Retinal pigment epithelial cell (primary cell): Measurements from ENCODE around the gene STEAP1B.

Experiments
- DNase-seq: peaks from one replicate; pipeline ENCODE4 v3.0.0-alpha.2; 2010; ENCODE audit warnings: low read depth
- H3K4me3 ChIP-seq: 2 replicates; pipeline ENCODE4 v1.5.1; 2011; ENCODE audit warnings: mild to moderate bottlenecking, low read length, control low read depth, moderate library complexity
- TF ChIP-seq, protein P1 (sequence below): conservative IDR thresholded peaks from 2 replicates; pipeline ENCODE4 v1.5.1; 2011; ENCODE audit warnings: low read depth, low read length, control low read depth, inconsistent platforms

STEAP1B gene

DNA sequence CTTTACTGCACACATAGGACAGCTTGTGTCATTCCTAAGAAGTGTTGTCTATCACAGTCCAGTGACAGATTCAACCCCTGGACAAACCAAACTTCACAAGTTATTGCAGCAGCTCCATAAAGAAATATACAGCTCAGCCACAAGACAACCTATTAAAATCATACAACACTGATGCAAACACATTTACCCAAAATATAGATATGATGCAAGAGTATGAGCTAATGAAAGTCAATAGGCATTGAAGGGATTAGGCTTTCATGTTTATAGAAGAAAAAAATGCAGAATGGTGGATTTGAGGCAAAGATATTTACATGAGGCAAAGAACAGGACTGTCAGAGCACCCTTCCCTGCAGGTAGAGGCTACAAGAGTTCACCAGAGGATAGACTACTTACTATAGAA, 128.1 kb downstream of the STEAP1B start:
- H3K4me3 ChIP-seq: no peak overlapping the region
- TF ChIP-seq, protein P1, sequence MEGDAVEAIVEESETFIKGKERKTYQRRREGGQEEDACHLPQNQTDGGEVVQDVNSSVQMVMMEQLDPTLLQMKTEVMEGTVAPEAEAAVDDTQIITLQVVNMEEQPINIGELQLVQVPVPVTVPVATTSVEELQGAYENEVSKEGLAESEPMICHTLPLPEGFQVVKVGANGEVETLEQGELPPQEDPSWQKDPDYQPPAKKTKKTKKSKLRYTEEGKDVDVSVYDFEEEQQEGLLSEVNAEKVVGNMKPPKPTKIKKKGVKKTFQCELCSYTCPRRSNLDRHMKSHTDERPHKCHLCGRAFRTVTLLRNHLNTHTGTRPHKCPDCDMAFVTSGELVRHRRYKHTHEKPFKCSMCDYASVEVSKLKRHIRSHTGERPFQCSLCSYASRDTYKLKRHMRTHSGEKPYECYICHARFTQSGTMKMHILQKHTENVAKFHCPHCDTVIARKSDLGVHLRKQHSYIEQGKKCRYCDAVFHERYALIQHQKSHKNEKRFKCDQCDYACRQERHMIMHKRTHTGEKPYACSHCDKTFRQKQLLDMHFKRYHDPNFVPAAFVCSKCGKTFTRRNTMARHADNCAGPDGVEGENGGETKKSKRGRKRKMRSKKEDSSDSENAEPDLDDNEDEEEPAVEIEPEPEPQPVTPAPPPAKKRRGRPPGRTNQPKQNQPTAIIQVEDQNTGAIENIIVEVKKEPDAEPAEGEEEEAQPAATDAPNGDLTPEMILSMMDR: no peak
- no peak for DNase-seq
